SK-N-SH treated with all-trans-retinoic acid at 6 μM for 48 hours (cell line): ENCODE measurements around the gene AKAP13.

ENCODE experiments used
- ATAC-seq: fragments of 200-7000 bp; cut with Tn5 transposase; 3 replicates; pipeline ENCODE4 v1.9.1; 2020; ENCODE audit warnings: mild to moderate bottlenecking, moderate library complexity
- BACH2 ChIP-seq: fragments of 250-450 bp; sonication (Bioruptor Pico); IDR thresholded peaks from 2 replicates; pipeline ENCODE4 v1.9.0; 2021; ENCODE audit warnings: mild to moderate bottlenecking, borderline replicate concordance
- ESRRG ChIP-seq: fragments of 250-450 bp; sonication (Bioruptor Pico); IDR thresholded peaks from 2 replicates; pipeline ENCODE4 v1.6.1; 2021; ENCODE audit warnings: mild to moderate bottlenecking
- GLIS3 ChIP-seq: fragments of 250-450 bp; sonication (Bioruptor Pico); IDR thresholded peaks from 2 replicates; pipeline ENCODE4 v1.5.0; 2020; ENCODE audit warnings: mild to moderate bottlenecking, moderate library complexity
- OSR1 ChIP-seq: fragments of 250-450 bp; sonication (Bioruptor Pico); IDR thresholded peaks from 2 replicates; pipeline ENCODE4 v1.8.0; 2022; ENCODE audit warnings: moderate library complexity, mild to moderate bottlenecking, inconsistent platforms
- PATZ1 ChIP-seq: fragments of 250-450 bp; sonication (Bioruptor Pico); IDR thresholded peaks from 2 replicates; pipeline ENCODE4 v1.8.0; 2020; ENCODE audit warnings: mild to moderate bottlenecking, moderate library complexity, borderline replicate concordance
- POU6F1 ChIP-seq: fragments of 250-450 bp; sonication (Bioruptor Pico); IDR thresholded peaks from 2 replicates; pipeline ENCODE4 v1.8.0; 2021; ENCODE audit warnings: low read depth, mild to moderate bottlenecking, moderate library complexity, borderline replicate concordance
- PPARA ChIP-seq: fragments of 250-450 bp; sonication (Bioruptor Pico); IDR thresholded peaks from 2 replicates; pipeline ENCODE4 v1.5.0; 2020; ENCODE audit warnings: mild to moderate bottlenecking, borderline replicate concordance
- SNAI2 ChIP-seq: fragments of 250-450 bp; sonication (Bioruptor Pico); IDR thresholded peaks from 2 replicates; pipeline ENCODE4 v1.5.0; 2020; ENCODE audit warnings: mild to moderate bottlenecking, moderate library complexity
- TCF4 ChIP-seq: fragments of 250-450 bp; sonication (Bioruptor Pico); IDR thresholded peaks from 2 replicates; pipeline ENCODE4 v1.8.0; 2021; ENCODE audit warnings: mild to moderate bottlenecking, moderate library complexity, borderline replicate concordance
- TOX ChIP-seq: fragments of 250-450 bp; sonication (Bioruptor Pico); IDR thresholded peaks from 2 replicates; pipeline ENCODE4 v1.8.0; 2021; ENCODE audit warnings: mild to moderate bottlenecking, moderate library complexity, borderline replicate concordance
- TSHZ2 ChIP-seq: fragments of 250-450 bp; sonication (Bioruptor Pico); IDR thresholded peaks from 2 replicates; pipeline ENCODE4 v1.5.0; 2020; ENCODE audit warnings: mild to moderate bottlenecking, moderate library complexity
- ZC3H10 ChIP-seq: fragments of 250-450 bp; sonication (Bioruptor Pico); IDR thresholded peaks from 2 replicates; pipeline ENCODE4 v1.5.1; 2021; ENCODE audit warnings: mild to moderate bottlenecking, moderate library complexity
- ZFP3 ChIP-seq: fragments of 250-450 bp; sonication (Bioruptor Pico); IDR thresholded peaks from 2 replicates; pipeline ENCODE4 v1.5.0; 2020; ENCODE audit warnings: mild to moderate bottlenecking, moderate library complexity
- ZFP30 ChIP-seq: fragments of 450-650 bp; formaldehyde crosslinking; IDR thresholded peaks from 2 replicates; pipeline ENCODE4 v1.5.0; 2022; ENCODE audit warnings: mild to moderate bottlenecking, moderate library complexity
- ZNF565 ChIP-seq: fragments of 450-650 bp; formaldehyde crosslinking; conservative IDR thresholded peaks from 2 replicates; pipeline ENCODE4 v1.5.0; 2020; ENCODE audit warnings: low read depth, mild to moderate bottlenecking, moderate library complexity
- ZNF70 ChIP-seq: fragments of 450-650 bp; formaldehyde crosslinking; IDR thresholded peaks from 2 replicates; pipeline ENCODE4 v1.5.0; 2020; ENCODE audit warnings: mild to moderate bottlenecking, moderate library complexity
- ZNF8 ChIP-seq: fragments of 450-650 bp; formaldehyde crosslinking; IDR thresholded peaks from 2 replicates; pipeline ENCODE4 v1.5.0; 2020; ENCODE audit warnings: mild to moderate bottlenecking, moderate library complexity

AKAP13 gene

GRCh38 chr15:85618228-85618505, 237.8 kb downstream of the AKAP13 start (continued):
- TF ChIP-seq PATZ1 (CRISPR knock-in tag), result no peak
- no peak for TF ChIP-seq ZFP3
- TF ChIP-seq ZNF8 (CRISPR knock-in tag), result no peak
- no peak for TF ChIP-seq BACH2
- TF ChIP-seq GLIS3 (CRISPR knock-in tag), result no peak
- TF ChIP-seq, all 23 proteins: peak for 0

DNA sequence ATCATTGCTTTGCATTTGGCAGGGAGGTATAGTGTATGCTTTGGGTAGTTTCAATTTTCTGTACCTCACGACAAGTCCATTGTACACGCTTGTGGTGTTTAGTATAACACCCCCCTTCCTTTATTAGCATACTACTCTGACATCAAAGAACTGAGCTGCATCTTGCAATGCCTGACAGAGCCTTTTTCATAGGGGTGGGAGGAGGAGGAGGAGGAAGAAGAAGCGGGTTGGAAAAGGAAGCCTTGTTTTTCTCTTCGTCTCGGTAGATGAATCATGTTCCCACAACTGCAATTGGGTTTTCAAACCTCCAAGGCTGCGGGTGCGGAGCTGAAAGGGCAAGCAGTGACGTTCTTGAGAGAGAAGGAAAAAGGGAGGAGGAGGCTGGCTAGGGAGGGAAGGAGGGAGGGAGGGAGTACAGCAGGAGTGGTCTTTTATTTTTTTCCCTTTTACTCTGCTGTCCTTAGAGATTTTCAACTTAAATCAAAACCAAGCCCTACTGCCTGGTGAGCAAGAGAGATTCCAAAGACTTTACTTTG, 238.6 kb downstream of the AKAP13 start:
- ATAC-seq, result peak; percentile 69

GRCh38 chr15:85619992-85620689, 239.7 kb downstream of the AKAP13 start:
- no peak for ATAC-seq
- TF ChIP-seq GLIS3 (CRISPR knock-in tag) (no peak), BACH2 (no peak), TOX (CRISPR knock-in tag) (no peak), TSHZ2 (no peak), SNAI2 (CRISPR knock-in tag) (no peak), POU6F1 (no peak), ESRRG (CRISPR knock-in tag) (no peak), OSR1 (CRISPR knock-in tag) (no peak), PPARA (CRISPR knock-in tag) (no peak), ZFP3 (no peak), ZNF565 (CRISPR knock-in tag) (no peak)
- TF ChIP-seq, all 23 proteins: peak for 0

More for the DNA sequence above, 238.6 kb downstream of the AKAP13 start:
- TF ChIP-seq TOX (CRISPR knock-in tag), result no peak
- no peak for TF ChIP-seq POU6F1
- no peak for TF ChIP-seq GLIS3 (CRISPR knock-in tag)
- no peak for TF ChIP-seq BACH2
- no peak for TF ChIP-seq ZNF70 (CRISPR knock-in tag)
- no peak for TF ChIP-seq ZNF8 (CRISPR knock-in tag)
- no peak for TF ChIP-seq ZFP30 (CRISPR knock-in tag)
- no peak for TF ChIP-seq TSHZ2

GRCh38 chr15:85620690-85621049, 240.3 kb downstream of the AKAP13 start:
- peak; percentile 17 for ATAC-seq

More at GRCh38 chr15:85620690-85621049, 240.3 kb downstream of the AKAP13 start:
- TF ChIP-seq ZC3H10 (CRISPR knock-in tag) (no peak), ZFP30 (CRISPR knock-in tag) (no peak), TOX (CRISPR knock-in tag) (no peak), TCF4 (CRISPR knock-in tag) (no peak), SNAI2 (CRISPR knock-in tag) (no peak), TSHZ2 (no peak), PPARA (CRISPR knock-in tag) (no peak), ZNF565 (CRISPR knock-in tag) (no peak), OSR1 (CRISPR knock-in tag) (no peak)
- TF ChIP-seq, all 23 proteins: peak for 0
